ENCODE measurements around the gene CAV3.

CAV3 gene

DNA sequence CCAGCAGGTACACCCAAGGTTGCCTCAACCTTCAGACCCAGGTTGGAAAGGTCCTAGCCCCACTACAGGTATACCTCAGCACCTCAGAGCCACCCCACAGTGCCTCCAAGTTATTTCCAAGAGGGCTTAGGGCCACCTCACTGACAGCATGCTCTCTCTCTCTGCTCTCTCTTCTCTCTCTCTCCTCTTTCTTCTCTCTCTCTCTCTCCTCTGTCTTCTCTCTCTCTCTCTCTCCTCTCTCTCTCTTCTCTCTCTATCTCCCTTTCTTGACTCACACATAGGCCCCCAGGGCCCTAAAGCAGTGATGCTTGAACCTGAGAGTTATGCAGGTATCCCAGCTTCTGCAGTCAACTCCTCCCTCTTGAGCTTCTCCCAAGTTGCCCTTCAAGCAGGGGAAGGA, 4.2 kb downstream of the CAV3 start:
- Histone ChIP-seq H3K23ac (ENCODE audit: low read length) (no peak overlapping the region), H4K5ac (ENCODE audit: low read length) (no peak overlapping the region), H3K4me1 (ENCODE audit: control insufficient read depth, low read depth, low read length) (peaks cover 2% of the 10 kb centered on the region), H3K27ac (ENCODE audit: low read depth, low read length) (no peak overlapping the region), H2BK5ac (ENCODE audit: low read length) (no peak overlapping the region), H3K56ac (ENCODE audit: low read length) (no peak overlapping the region), H3K36me3 (ENCODE audit: control insufficient read depth, insufficient read depth, low read length) (no peaks in the 10 kb centered on the region), H3K9ac (ENCODE audit: low read length) (no peak overlapping the region), H3K4me3 (ENCODE audit: low read length) (no peak overlapping the region), H3K79me1 (ENCODE audit: low read length) (no peaks in the 10 kb centered on the region), H3K27me3 (ENCODE audit: insufficient read depth, low read length, poor library complexity) (no peaks in the 10 kb centered on the region), H3K79me2 (ENCODE audit: control insufficient read depth, insufficient read depth, low read length) (no peaks in the 10 kb centered on the region), H2BK120ac (ENCODE audit: low read depth, low read length) (no peak overlapping the region), H3K18ac (ENCODE audit: low read length) (no peak overlapping the region), H3K4me2 (ENCODE audit: low read length) (no peak overlapping the region), H3K4ac (ENCODE audit: low read depth, low read length) (no peak overlapping the region), H2AK5ac (ENCODE audit: low read length) (no peak overlapping the region), H2BK15ac (replicated peaks; ENCODE audit: low read depth) (no peak overlapping the region), H4K8ac (ENCODE audit: low read depth, low read length) (no peak overlapping the region)
- DNase-seq: no peak

- DNase-seq: no peak
- H3K27me3 ChIP-seq (ENCODE audit: insufficient read depth, low read length, poor library complexity): no peaks in the 10 kb centered on the region
These were observed 5.0 kb downstream of the CAV3 start for GRCh38 chr3:8738639-8739038.

GRCh38 chr3:8739757-8740504, 6.3 kb downstream of the CAV3 start:
- no peaks in the 10 kb centered on the region for H3K79me1 ChIP-seq (ENCODE audit: low read length)
- no CpG with 5 or more reads among the region's 5 CpGs for WGBS (ENCODE audit: extremely low coverage, insufficient coverage, low lambda C conversion rate)
- no peak for DNase-seq

More at GRCh38 chr3:8738639-8739038, 5.0 kb downstream of the CAV3 start:
- Histone ChIP-seq H3K18ac (ENCODE audit: low read length) (no peak overlapping the region), H4K8ac (ENCODE audit: low read depth, low read length) (no peak overlapping the region), H3K79me1 (ENCODE audit: low read length) (no peaks in the 10 kb centered on the region), H2AK5ac (ENCODE audit: low read length) (no peak overlapping the region), H3K79me2 (ENCODE audit: control insufficient read depth, insufficient read depth, low read length) (no peaks in the 10 kb centered on the region), H3K4me3 (ENCODE audit: low read length) (no peak overlapping the region), H3K4me1 (ENCODE audit: control insufficient read depth, low read depth, low read length) (peaks cover 2% of the 10 kb centered on the region), H2BK120ac (ENCODE audit: low read depth, low read length) (no peak overlapping the region), H3K36me3 (ENCODE audit: control insufficient read depth, insufficient read depth, low read length) (no peaks in the 10 kb centered on the region), H3K56ac (ENCODE audit: low read length) (no peak overlapping the region), H3K4ac (ENCODE audit: low read depth, low read length) (no peak overlapping the region), H3K27ac (ENCODE audit: low read depth, low read length) (no peak overlapping the region), H2BK15ac (replicated peaks; ENCODE audit: low read depth) (no peak overlapping the region), H4K5ac (ENCODE audit: low read length) (no peak overlapping the region), H2BK5ac (ENCODE audit: low read length) (no peak overlapping the region), H3K9ac (ENCODE audit: low read length) (no peak overlapping the region), H3K23ac (ENCODE audit: low read length) (no peak overlapping the region), H3K4me2 (ENCODE audit: low read length) (no peak overlapping the region)
- no CpG with 5 or more reads among the region's 3 CpGs for WGBS (ENCODE audit: extremely low coverage, insufficient coverage, low lambda C conversion rate)

DNA sequence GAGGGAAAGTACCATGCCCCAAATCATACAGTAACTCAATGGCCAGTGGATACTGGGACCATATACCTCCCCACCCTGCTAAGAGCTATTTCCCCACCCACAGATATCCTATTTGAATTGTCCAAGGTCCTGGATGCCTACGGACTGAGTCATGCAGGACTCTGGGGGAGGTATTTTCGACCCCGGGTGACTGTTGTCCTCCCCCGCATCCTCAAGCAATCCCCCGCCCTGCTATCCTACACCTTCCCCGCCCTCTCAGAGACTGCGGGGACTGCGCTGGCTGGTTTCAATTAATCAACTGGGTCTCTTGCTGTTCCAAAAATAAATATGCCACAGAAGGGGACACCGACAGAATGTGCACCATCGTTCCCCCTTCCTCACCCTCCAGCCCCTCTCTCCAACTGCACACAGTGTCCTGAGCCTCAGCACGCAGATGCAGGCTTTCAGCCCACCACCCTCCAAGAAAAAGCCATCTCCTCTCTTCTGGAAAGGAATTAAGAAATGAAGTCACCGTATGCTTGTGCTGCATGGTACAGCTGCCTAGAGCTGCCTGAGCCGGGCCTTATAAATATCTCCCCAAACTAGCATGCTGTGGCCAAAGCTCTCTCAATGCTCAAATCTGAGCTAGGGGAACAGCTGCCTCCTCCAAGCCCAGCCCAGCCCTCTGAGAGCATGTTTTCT, 8.1 kb downstream of the CAV3 start:
- Histone ChIP-seq H3K4ac (ENCODE audit: low read depth, low read length) (no peak overlapping the region), H2AK5ac (ENCODE audit: low read length) (no peak overlapping the region), H3K79me1 (ENCODE audit: low read length) (no peaks in the 10 kb centered on the region), H4K5ac (ENCODE audit: low read length) (no peak overlapping the region), H3K9ac (ENCODE audit: low read length) (no peak overlapping the region), H3K36me3 (ENCODE audit: control insufficient read depth, insufficient read depth, low read length) (no peaks in the 10 kb centered on the region), H3K4me2 (ENCODE audit: low read length) (no peak overlapping the region), H3K4me3 (ENCODE audit: low read length) (no peak overlapping the region), H4K8ac (ENCODE audit: low read depth, low read length) (no peak overlapping the region), H2BK5ac (ENCODE audit: low read length) (no peak overlapping the region), H3K79me2 (ENCODE audit: control insufficient read depth, insufficient read depth, low read length) (no peaks in the 10 kb centered on the region), H3K56ac (ENCODE audit: low read length) (peak overlapping the region; percentile 26), H2BK15ac (replicated peaks; ENCODE audit: low read depth) (no peak overlapping the region), H3K23ac (ENCODE audit: low read length) (no peak overlapping the region), H3K27me3 (ENCODE audit: insufficient read depth, low read length, poor library complexity) (no peaks in the 10 kb centered on the region), H3K27ac (ENCODE audit: low read depth, low read length) (no peak overlapping the region), H2BK120ac (ENCODE audit: low read depth, low read length) (no peak overlapping the region), H3K18ac (ENCODE audit: low read length) (no peak overlapping the region), H3K4me1 (ENCODE audit: control insufficient read depth, low read depth, low read length) (peaks cover 2% of the 10 kb centered on the region)
- peak; percentile 96 for DNase-seq
- WGBS (ENCODE audit: extremely low coverage, insufficient coverage, low lambda C conversion rate): no CpG with 5 or more reads among the region's 13 CpGs

More at GRCh38 chr3:8739757-8740504, 6.3 kb downstream of the CAV3 start:
- Histone ChIP-seq H3K4me3 (ENCODE audit: low read length) (no peak overlapping the region), H3K9ac (ENCODE audit: low read length) (no peak overlapping the region), H3K56ac (ENCODE audit: low read length) (no peak overlapping the region), H3K27ac (ENCODE audit: low read depth, low read length) (no peak overlapping the region), H3K4me1 (ENCODE audit: control insufficient read depth, low read depth, low read length) (peaks cover 2% of the 10 kb centered on the region), H3K27me3 (ENCODE audit: insufficient read depth, low read length, poor library complexity) (no peaks in the 10 kb centered on the region), H3K4me2 (ENCODE audit: low read length) (no peak overlapping the region), H2BK5ac (ENCODE audit: low read length) (no peak overlapping the region), H4K5ac (ENCODE audit: low read length) (no peak overlapping the region), H2BK120ac (ENCODE audit: low read depth, low read length) (no peak overlapping the region), H2BK15ac (replicated peaks; ENCODE audit: low read depth) (no peak overlapping the region), H3K23ac (ENCODE audit: low read length) (no peak overlapping the region), H3K79me2 (ENCODE audit: control insufficient read depth, insufficient read depth, low read length) (no peaks in the 10 kb centered on the region), H2AK5ac (ENCODE audit: low read length) (no peak overlapping the region), H3K4ac (ENCODE audit: low read depth, low read length) (no peak overlapping the region), H3K36me3 (ENCODE audit: control insufficient read depth, insufficient read depth, low read length) (no peaks in the 10 kb centered on the region), H3K18ac (ENCODE audit: low read length) (no peak overlapping the region), H4K8ac (ENCODE audit: low read depth, low read length) (no peak overlapping the region)

DNA sequence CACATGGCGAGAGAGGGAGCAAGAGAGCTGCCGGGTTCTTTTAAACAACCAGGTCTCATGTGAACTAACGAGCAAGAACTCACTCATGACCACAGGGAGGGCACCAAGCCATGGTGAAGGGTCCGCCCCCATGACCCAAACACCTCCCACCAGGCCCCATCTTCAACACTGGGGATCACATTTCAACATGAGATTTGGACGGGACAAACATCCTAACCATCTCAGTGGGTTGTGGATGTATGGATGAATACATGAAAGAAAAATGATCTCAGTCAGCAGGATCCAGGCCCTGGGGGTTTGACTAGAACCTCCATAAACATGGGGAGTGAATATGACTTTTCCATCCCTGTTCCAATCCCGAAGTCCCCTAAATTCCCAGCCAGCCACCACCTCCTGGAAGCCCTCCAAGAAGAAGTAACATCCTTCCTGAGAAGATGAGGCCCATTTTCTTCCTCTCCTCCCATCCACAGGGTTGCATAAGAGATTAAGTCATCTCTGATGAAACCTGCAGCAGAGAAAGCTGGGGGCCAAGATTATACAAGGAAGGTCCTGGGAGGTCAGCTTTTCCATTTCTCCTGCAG, 9.5 kb downstream of the CAV3 start:
- Histone ChIP-seq H3K4ac (ENCODE audit: low read depth, low read length) (no peak overlapping the region), H2AK5ac (ENCODE audit: low read length) (no peak overlapping the region), H3K9ac (ENCODE audit: low read length) (no peak overlapping the region), H3K4me2 (ENCODE audit: low read length) (no peak overlapping the region), H4K8ac (ENCODE audit: low read depth, low read length) (no peak overlapping the region), H3K18ac (ENCODE audit: low read length) (no peak overlapping the region), H4K5ac (ENCODE audit: low read length) (no peak overlapping the region), H3K56ac (ENCODE audit: low read length) (no peak overlapping the region), H3K36me3 (ENCODE audit: control insufficient read depth, insufficient read depth, low read length) (no peaks in the 10 kb centered on the region), H3K27me3 (ENCODE audit: insufficient read depth, low read length, poor library complexity) (no peaks in the 10 kb centered on the region), H3K27ac (ENCODE audit: low read depth, low read length) (no peak overlapping the region), H3K79me2 (ENCODE audit: control insufficient read depth, insufficient read depth, low read length) (no peaks in the 10 kb centered on the region), H3K4me3 (ENCODE audit: low read length) (no peak overlapping the region), H2BK120ac (ENCODE audit: low read depth, low read length) (no peak overlapping the region), H3K23ac (ENCODE audit: low read length) (no peak overlapping the region), H2BK5ac (ENCODE audit: low read length) (no peak overlapping the region), H3K79me1 (ENCODE audit: low read length) (no peaks in the 10 kb centered on the region), H2BK15ac (replicated peaks; ENCODE audit: low read depth) (no peak overlapping the region), H3K4me1 (ENCODE audit: control insufficient read depth, low read depth, low read length) (peaks cover 2% of the 10 kb centered on the region)
- DNase-seq: peak; percentile 47
- WGBS (ENCODE audit: extremely low coverage, insufficient coverage, low lambda C conversion rate): no CpG with 5 or more reads among the region's 6 CpGs

All from mesendoderm (in vitro differentiated cells).